GM18505 (cell line): ENCODE measurements around the gene NUSAP1.
A peak's percentile ranks its signal among the peaks of the same experiment; 100 is the strongest.
"Not testable (repeated sequence)": the region's sequence is repeated elsewhere in the genome, so short reads cannot be mapped to it uniquely, and the experiment has no call there.

Source experiments
- ATAC-seq: cut with Tn5 transposase; IDR thresholded peaks from one replicate; pipeline ENCODE4 v1.9.1; 2021; ENCODE audit not compliant: unreplicated experiment
- POLR2A ChIP-seq: IDR thresholded peaks from 4 replicates; pipeline ENCODE4 v1.6.1; 2011; ENCODE audit warnings: borderline replicate concordance; ENCODE audit not compliant: insufficient read depth, insufficient read length; ENCODE audit errors: extremely low read depth

Gene NUSAP1

GRCh38 chr15:41332194-41333025, at the start of gene NUSAP1, which contains the start of gene OIP5:
Gene NUSAP1, plus strand, starts transcription at chr15:41332881. Its CDS starts 77 bp downstream, at chr15:41332958.
Gene OIP5, minus strand, starts transcription at chr15:41332591. Its CDS starts 30 bp downstream, at chr15:41332561.
- peak; percentile 86 for ATAC-seq
- TF ChIP-seq POLR2A: peak; percentile 95

GRCh38 chr15:41282980-41283652, 49.6 kb upstream of the NUSAP1 start:
- ATAC-seq: not testable (repeated sequence)

- TF ChIP-seq POLR2A: peak; percentile 92
- peak; percentile 91 for ATAC-seq
Observed at GRCh38 chr15:41283653-41284426, 48.8 kb upstream of the NUSAP1 start.

GRCh38 chr15:41284427-41285177, 48.1 kb upstream of the NUSAP1 start:
- TF ChIP-seq POLR2A: no peak
- ATAC-seq: peak; percentile 2

GRCh38 chr15:41285285-41285684, 47.4 kb upstream of the NUSAP1 start:
- TF ChIP-seq POLR2A: no peak
- ATAC-seq: no peak

GRCh38 chr15:41286665-41287333, 45.9 kb upstream of the NUSAP1 start:
- ATAC-seq: no peak
- TF ChIP-seq POLR2A: no peak

- no peak for ATAC-seq
- no peak for TF ChIP-seq POLR2A
Observed at GRCh38 chr15:41288464-41288863, 44.2 kb upstream of the NUSAP1 start.

GRCh38 chr15:41289953-41290352, 42.7 kb upstream of the NUSAP1 start:
- ATAC-seq: no peak
- TF ChIP-seq POLR2A: no peak

GRCh38 chr15:41291065-41291631, 41.5 kb upstream of the NUSAP1 start:
- peak; percentile 71 for ATAC-seq
- peak; percentile 29 for TF ChIP-seq POLR2A

GRCh38 chr15:41292521-41292920, 40.2 kb upstream of the NUSAP1 start:
- TF ChIP-seq POLR2A: no peak
- ATAC-seq: no peak

GRCh38 chr15:41301139-41301538, 31.5 kb upstream of the NUSAP1 start:
- not testable (repeated sequence) for ATAC-seq

- TF ChIP-seq POLR2A: no peak
- ATAC-seq: no peak
Observed at GRCh38 chr15:41301587-41301986, 31.1 kb upstream of the NUSAP1 start.
